ENCODE data around the gene MGRN1. TPM values are rescaled to one million over a fixed set of nuclear protein-coding genes. Genes with fewer than 3 reads are reported as not detected.

Gene MGRN1
- total and polyA plus RNA-seq, 2 donors (not counting 3 experiments of a cell fraction or from before 2014, with no cell fraction given), result 15.6 to 73.0 TPM

DNA sequence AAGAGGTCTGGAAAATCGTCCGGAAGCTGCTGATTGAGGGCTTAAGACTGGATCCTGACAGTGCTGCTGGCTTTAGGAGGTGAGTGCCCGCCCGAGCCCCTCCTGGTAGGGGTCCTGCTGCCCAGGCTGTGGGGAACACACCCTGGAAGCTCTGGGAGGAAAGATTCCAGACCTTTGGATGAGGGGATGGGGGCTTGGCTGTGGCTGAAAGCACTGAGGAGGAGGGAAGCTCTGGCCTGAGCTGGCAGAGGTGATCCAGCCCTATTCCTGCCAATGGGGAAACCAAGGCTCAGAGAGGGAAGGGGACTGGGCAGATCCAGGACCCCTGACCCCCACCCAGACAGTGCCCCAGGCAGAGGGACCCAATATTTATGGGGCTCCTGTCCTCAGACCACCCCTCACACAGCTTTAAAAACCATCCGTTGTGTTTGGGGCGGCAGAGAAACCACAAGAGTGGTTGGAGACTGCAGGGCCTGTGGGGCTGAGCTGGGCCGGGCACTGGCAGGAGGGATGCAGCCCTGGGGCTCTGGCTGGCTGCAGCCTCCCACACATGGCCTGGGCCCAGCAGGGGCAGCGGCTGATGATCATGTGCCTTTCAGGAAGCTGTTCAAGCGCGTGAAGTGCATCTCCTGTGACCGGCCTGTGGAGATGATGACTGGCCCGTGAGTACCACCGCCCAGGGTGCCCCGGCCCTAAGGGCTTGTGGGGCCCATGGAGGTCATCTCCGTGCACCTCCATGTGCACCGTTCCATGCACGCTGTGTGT lies 32.7 kb upstream of the MGRN1 start:
- BruUV-seq (replicated peaks), result no TSS peak
- Histone ChIP-seq H3K36me3 (ENCODE audit: control insufficient read depth in 2 of 2, extremely low read depth in 1 of 2, insufficient read depth in 2 of 2, low read length in 2 of 2) (no peaks in the 10 kb centered on the region), H3K4me1 (ENCODE audit: control insufficient read depth, extremely low read depth, insufficient read depth, low read length) (no peaks in the 10 kb centered on the region), H3K27ac (ENCODE audit: insufficient read depth, low read depth, low read length) (no peak overlapping the region), H3K9me3 (replicated peaks; ENCODE audit: control insufficient read depth, insufficient read depth, low read length) (no peaks in the 10 kb centered on the region), H3K9me1 (replicated peaks; ENCODE audit: control insufficient read depth, extremely low read depth, insufficient read depth, low read length) (no peaks in the 10 kb centered on the region), H3K79me2 (ENCODE audit: control insufficient read depth, insufficient read depth, low read length) (no peaks in the 10 kb centered on the region), H3K27me3 (ENCODE audit: control insufficient read depth in 2 of 2, insufficient read depth in 2 of 2, low read length in 2 of 2) (peaks cover 0 to 2% of the 10 kb centered on the region in 2 experiments), H2AFZ (ENCODE audit: low read depth, low read length) (no peak overlapping the region), H3K4me3 (replicated peaks in 1 of 3; ENCODE audit: insufficient read depth in 1 of 3, low read depth in 1 of 3, low read length in 3 of 3) (no peak overlapping the region), H3K9ac (replicated peaks; ENCODE audit: extremely low read depth, insufficient read depth, low read length) (no peak overlapping the region), H3K4me2 (ENCODE audit: insufficient read depth, low read length) (no peak overlapping the region), H4K20me1 (replicated peaks; ENCODE audit: control insufficient read depth, extremely low read depth, insufficient read depth, low read length) (no peaks in the 10 kb centered on the region)
- dilution Hi-C loops (cut with MboI; ENCODE audit: extremely low pct_ligation_motif_present, low sequenced_read_pairs) (no loop called here), intact Hi-C loops (cut with micrococcal nuclease) (no loop called here)
- CTCF ChIA-PET, result no interaction called here
- POLR2A ChIA-PET, result no interaction called here
- FAIRE-seq (no peak), DNase-seq (ENCODE audit: low read depth, low spot score) (no peak)
- TF ChIP-seq MAX (IDR thresholded peaks at IDR 0.05; ENCODE audit: insufficient read depth, insufficient read length), result no peak
- no peak for TF ChIP-seq GATA2 (IDR thresholded peaks at IDR 0.05; ENCODE audit: insufficient read depth, insufficient read length, low read depth, low read length)
- no peak for TF ChIP-seq POLR2A (IDR thresholded peaks at IDR 0.05; ENCODE audit: low read depth, low read length)
- TF ChIP-seq FOS (IDR thresholded peaks at IDR 0.05; ENCODE audit: borderline replicate concordance, insufficient read depth, low read length), result no peak
- no peak for TF ChIP-seq EZH2 (IDR thresholded peaks at IDR 0.05; ENCODE audit: borderline replicate concordance, low read depth, low read length, severe bottlenecking)
- TF ChIP-seq CTCF (IDR thresholded peaks at IDR 0.05; ENCODE audit: extremely low read depth in 1 of 2, insufficient read depth in 1 of 2, low read depth in 1 of 2, low read length in 2 of 2), result no peak
- no peak for TF ChIP-seq JUN (IDR thresholded peaks at IDR 0.05; ENCODE audit: borderline replicate concordance, insufficient read depth, insufficient read length, low read depth)
- TF ChIP-seq MYC (IDR thresholded peaks at IDR 0.05; ENCODE audit: low read depth, low read length), result no peak
- TF ChIP-seq POLR2AphosphoS5 (IDR thresholded peaks at IDR 0.05; ENCODE audit: insufficient read depth, low read depth, low read length), result no peak

Data from endothelial cell of umbilical vein (primary cell).